ENCODE results near the gene PHLDB3.

Gene PHLDB3

GRCh38 chr19:43496960-43497359 lies 7.6 kb downstream of the PHLDB3 start:
- DNase-seq (ENCODE audit: low read depth): no peak

GRCh38 chr19:43495082-43495481 lies 9.5 kb downstream of the PHLDB3 start:
- no peak for DNase-seq (ENCODE audit: low read depth)

- DNase-seq (ENCODE audit: low read depth): no peak
These were observed 13.8 kb downstream of the PHLDB3 start for GRCh38 chr19:43490759-43491158.

- no peak for DNase-seq (ENCODE audit: low read depth)
These were observed 14.5 kb downstream of the PHLDB3 start for GRCh38 chr19:43489979-43490599.

GRCh38 chr19:43489310-43489709 lies 15.2 kb downstream of the PHLDB3 start:
- no peak for DNase-seq (ENCODE audit: low read depth)

DNA sequence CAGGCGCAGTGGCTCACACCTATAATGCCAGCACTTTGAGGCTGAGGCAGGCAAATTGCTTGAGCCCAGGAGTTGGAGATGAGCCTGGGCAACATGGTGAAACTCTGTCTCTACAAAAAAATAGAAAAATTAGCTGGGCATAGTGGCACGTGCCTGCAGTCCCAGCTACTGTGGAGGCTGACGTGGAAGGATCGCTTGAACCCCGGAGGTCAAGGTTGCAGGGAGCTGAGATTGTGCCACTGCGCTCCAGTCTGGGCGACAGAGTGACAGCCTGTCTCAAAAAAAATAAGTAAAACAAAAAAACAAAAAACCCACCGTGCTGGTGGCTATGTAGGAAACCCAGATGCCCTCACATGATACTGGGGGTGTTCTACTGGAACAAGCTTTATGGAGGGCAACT lies 16.4 kb downstream of the PHLDB3 start:
- no peak for DNase-seq (ENCODE audit: low read depth)

GRCh38 chr19:43486412-43486811 lies 18.1 kb downstream of the PHLDB3 start:
- no peak for DNase-seq (ENCODE audit: low read depth)

GRCh38 chr19:43485951-43486350 lies 18.6 kb downstream of the PHLDB3 start:
- DNase-seq (ENCODE audit: low read depth): no peak

GRCh38 chr19:43483281-43483680 lies 21.3 kb downstream of the PHLDB3 start:
- DNase-seq (ENCODE audit: low read depth): no peak

GRCh38 chr19:43482193-43482592 lies 22.4 kb downstream of the PHLDB3 start:
- no peak for DNase-seq (ENCODE audit: low read depth)

- DNase-seq (ENCODE audit: low read depth): no peak
These were observed 22.8 kb downstream of the PHLDB3 start for GRCh38 chr19:43481701-43482100.

DNA sequence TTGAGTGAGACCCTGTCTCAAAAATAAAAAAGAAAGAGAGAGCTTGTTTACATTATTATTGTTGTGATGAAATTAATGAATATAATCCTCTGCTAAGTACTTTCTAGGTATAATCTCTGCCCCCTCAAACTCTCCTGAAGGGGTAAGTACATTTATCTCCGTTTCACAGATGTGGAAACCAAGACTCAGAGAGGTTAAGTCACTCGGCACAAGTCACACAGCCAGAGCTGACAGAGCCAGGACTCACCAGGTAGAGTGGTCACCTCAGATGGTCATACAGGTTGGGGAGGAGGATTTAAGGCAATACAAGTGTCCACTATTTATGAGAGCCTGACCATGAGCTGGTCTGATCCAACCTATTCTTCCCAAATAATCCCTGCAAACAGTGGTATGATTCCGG lies 24.0 kb downstream of the PHLDB3 start:
- DNase-seq (ENCODE audit: low read depth): no peak

DNA sequence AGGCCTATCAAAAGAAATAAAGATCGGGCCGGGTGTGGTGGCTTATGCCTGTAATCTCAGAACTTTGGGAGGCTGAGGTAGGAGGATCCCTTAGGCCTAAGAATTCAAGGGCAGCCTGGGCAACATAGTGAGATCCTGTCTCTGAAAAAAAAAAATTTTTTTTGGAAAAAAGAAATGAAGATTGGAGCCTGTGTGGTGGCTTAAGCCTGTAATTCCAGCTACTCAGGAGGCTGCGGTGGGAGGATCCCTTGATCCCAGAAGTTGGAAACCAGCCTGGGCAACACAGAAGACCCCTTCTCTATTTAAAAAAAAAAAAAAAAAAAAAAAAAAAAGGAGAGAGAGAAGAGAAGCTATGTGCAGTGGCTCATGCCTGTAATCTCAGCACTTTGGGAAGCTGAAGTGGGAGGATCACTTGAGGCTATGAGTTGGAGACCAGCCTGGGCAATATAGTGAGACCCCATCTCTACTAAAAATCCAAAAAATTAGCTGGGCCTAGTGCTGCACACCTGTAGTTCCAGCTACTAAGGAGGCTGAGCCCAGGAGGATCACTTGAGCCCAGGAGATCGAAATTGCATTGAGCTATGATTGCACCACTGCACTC lies 24.5 kb downstream of the PHLDB3 start:
- no peak for DNase-seq (ENCODE audit: low read depth)

- no peak for DNase-seq (ENCODE audit: low read depth)
These were observed 25.3 kb downstream of the PHLDB3 start for GRCh38 chr19:43479226-43479625.

- DNase-seq (ENCODE audit: low read depth): no peak
These were observed 26.2 kb downstream of the PHLDB3 start for GRCh38 chr19:43478323-43478722.

DNA sequence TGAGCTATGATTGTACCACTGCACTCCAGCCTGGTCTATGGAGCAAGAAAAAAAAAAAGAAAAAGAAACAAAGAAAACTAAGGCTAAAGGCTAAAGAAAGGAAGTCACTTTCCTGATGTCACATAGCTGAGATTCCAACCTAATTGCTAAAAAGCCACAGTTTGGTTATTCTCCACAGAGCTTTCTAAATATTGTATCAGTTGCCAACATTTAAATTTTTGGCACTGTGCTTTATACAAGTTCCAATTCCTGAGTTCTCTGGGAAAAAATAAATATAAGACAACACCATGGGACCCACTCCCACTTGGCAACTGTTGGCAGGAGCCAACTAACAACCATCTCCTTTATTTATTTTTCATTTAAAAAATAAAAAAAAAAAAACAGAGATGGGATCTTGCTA lies 27.9 kb downstream of the PHLDB3 start:
- no peak for DNase-seq (ENCODE audit: low read depth)

- peak; percentile 95 for DNase-seq (ENCODE audit: low read depth)
These were observed 29.4 kb downstream of the PHLDB3 start for GRCh38 chr19:43474986-43475705.

DNA sequence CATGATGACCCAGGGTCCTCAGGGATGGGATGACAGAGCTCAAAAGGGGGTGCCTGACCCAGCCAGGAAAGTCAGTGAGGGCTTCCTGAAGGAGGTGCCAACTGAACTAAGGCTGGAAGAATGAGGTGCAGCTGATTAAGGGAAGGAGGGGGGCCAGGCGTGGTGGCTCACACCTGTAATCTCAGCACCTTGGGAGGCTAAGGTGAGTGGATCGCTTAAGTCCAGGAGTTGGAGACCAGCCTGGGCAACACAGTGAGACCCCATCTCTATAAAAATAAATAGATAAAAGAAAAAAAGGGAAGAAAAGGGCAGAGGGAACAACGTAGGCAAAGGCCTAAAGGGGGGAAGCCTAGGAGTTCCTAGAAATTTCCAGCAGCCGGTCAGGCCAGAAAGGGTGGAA lies 30.1 kb downstream of the PHLDB3 start:
- DNase-seq (ENCODE audit: low read depth): no peak

DNA sequence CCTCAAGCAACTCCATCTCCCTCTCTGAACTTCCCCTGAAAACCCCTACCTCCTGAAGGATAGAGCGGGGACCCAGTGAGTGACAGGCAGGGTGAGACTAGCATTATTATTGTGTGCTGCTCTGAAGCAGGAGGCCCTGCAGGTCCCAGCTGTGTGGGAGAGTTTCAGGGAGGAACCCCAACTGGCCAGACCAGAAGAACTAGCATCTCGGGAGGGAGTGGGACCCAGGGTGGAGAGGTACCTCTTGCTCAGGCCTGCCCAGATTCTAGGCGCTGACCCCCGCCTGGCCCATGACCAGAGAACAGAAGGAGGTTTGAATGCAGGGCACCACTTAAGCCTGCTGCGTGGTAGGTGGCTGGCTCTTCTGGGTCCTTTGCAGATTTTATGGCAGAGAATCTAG lies 33.5 kb downstream of the PHLDB3 start:
- DNase-seq (ENCODE audit: low read depth): no peak

DNA sequence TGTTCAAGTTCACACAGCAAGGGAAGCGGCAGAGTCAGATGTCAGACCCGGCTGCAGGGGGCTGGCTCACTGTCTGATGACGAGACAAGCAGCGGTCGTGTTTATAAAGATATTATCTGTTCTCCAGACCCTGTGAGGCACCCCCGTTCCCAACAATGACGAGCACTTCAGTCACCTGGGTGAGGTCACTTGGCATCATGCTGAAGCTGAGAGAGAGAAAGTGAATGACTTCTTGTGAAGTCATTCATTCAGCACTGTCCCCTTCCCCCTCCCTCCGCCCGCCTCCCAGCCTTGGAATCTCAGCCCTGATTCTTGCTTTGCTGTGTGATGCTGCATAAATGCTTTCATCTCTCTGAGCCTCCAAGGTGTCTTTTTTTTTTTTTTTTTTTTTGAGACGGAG lies 34.3 kb downstream of the PHLDB3 start:
- DNase-seq (ENCODE audit: low read depth): no peak

- no peak for DNase-seq (ENCODE audit: low read depth)
These were observed 35.4 kb downstream of the PHLDB3 start for GRCh38 chr19:43469160-43469480.

GRCh38 chr19:43468354-43469159 lies 36.0 kb downstream of the PHLDB3 start:
- DNase-seq (ENCODE audit: low read depth): no peak

DNA sequence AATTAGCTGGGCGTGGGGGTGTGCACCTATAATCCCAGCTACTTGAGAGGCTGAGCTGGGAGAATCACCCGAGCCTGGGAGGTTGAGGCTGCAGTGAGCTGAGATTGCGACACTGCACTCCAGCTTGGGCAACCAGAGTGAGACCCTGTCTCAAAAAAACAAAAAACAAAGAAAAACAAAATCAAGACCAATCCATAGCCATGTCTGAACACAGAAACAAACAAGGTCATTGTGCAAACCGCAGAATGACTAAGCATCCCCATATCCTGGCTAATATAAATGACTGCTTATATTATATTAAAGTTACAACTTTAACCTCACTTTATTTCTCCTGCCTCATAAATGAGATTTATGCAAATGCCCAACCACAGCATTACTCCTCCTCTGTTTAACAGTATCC lies 36.8 kb downstream of the PHLDB3 start:
- DNase-seq (ENCODE audit: low read depth): no peak

Data from stimulated activated CD8-positive, alpha-beta memory T cell treated with anti-CD3 and anti-CD28 coated beads, Interleukin-15, amount 100 ng/mL, for 24 hours (primary cell).